SU-DHL-6 (cell line): Measurements from ENCODE around the gene LAMTOR4.
A peak's percentile ranks its signal among the peaks of the same experiment; 100 is the strongest.

ENCODE experiments used
- H2AFZ ChIP-seq: fragments of 200-600 bp; sonication (generic); 2 replicates; pipeline ENCODE4 v1.6.1; 2014; ENCODE audit warnings: low read depth, mild to moderate bottlenecking, moderate library complexity, mixed read lengths, antibody characterized with exemption, low read length; ENCODE audit not compliant: severe bottlenecking
- H3F3A ChIP-seq: fragments of 200-600 bp; shearing (Covaris generic); 2 replicates; pipeline ENCODE4 v1.6.0; 2016; ENCODE audit warnings: antibody characterized with exemption, mild to moderate bottlenecking; ENCODE audit not compliant: insufficient read depth
- H3K27ac ChIP-seq: fragments of 200-600 bp; sonication (generic); 2 replicates; pipeline ENCODE4 v1.5.1; 2016; ENCODE audit warnings: low read depth, mild to moderate bottlenecking, low read length, moderate library complexity, mixed read lengths
- H3K27me3 ChIP-seq: fragments of 200-600 bp; sonication (generic), shearing (Covaris generic); 2 replicates; pipeline ENCODE4 v1.6.0; 2014; ENCODE audit warnings: mild to moderate bottlenecking, low read length
- H3K36me3 ChIP-seq: fragments of 200-600 bp; sonication (generic); 2 replicates; pipeline ENCODE4 v1.6.1; 2014; ENCODE audit warnings: mild to moderate bottlenecking, low read length, mixed read lengths
- H3K4me2 ChIP-seq: fragments of 300-600, 200-600 bp; shearing (Covaris generic), sonication (generic); 2 replicates; pipeline ENCODE4 v1.6.0; 2014; ENCODE audit warnings: low read length, low read depth, mild to moderate bottlenecking; ENCODE audit not compliant: poor library complexity, severe bottlenecking
- H3K4me3 ChIP-seq: fragments of 200-600 bp; sonication (generic); 2 replicates; pipeline ENCODE4 v1.5.1; 2014; ENCODE audit warnings: antibody characterized with exemption, low read length, mild to moderate bottlenecking, mixed read lengths; ENCODE audit not compliant: insufficient read depth, poor library complexity, severe bottlenecking
- H3K79me2 ChIP-seq: fragments of 200-600 bp; sonication (generic); 2 replicates; pipeline ENCODE4 v1.6.1; 2014; ENCODE audit warnings: mild to moderate bottlenecking, low read length, moderate library complexity; ENCODE audit not compliant: insufficient read depth
- H3K9ac ChIP-seq: fragments of 200-600 bp; sonication (generic); 2 replicates; pipeline ENCODE4 v1.7.0; 2014; ENCODE audit warnings: mild to moderate bottlenecking, low read length
- H3K9me2 ChIP-seq: fragments of 200-600 bp; sonication (generic); replicated peaks from 2 replicates; pipeline ENCODE4 v1.6.1; 2014; ENCODE audit warnings: low read length; ENCODE audit not compliant: insufficient read depth
- H3K9me3 ChIP-seq: fragments of 200-600 bp; sonication (generic); 2 replicates; pipeline ENCODE4 v1.6.1; 2014; ENCODE audit warnings: low read length, mixed read lengths; ENCODE audit not compliant: insufficient read depth
- H4K20me1 ChIP-seq: fragments of 200-600 bp; sonication (generic); 2 replicates; pipeline ENCODE4 v1.6.1; 2014; ENCODE audit warnings: low read depth, mild to moderate bottlenecking, antibody characterized with exemption, low read length, moderate library complexity, mixed read lengths
- EZH2phosphoT487 ChIP-seq: fragments of 200-600 bp; sonication (generic), shearing (Covaris generic); conservative IDR thresholded peaks from 2 replicates; pipeline ENCODE4 v1.6.1; 2018; ENCODE audit warnings: mild to moderate bottlenecking, antibody characterized with exemption, low read length, moderate library complexity, mixed read lengths
- TF ChIP-seq, protein P1 (sequence below): fragments of 200-600 bp; sonication (generic); IDR thresholded peaks from one replicate; pipeline ENCODE4 v1.5.1; 2017; ENCODE audit warnings: antibody characterized with exemption, mild to moderate bottlenecking, low read length, moderate library complexity; ENCODE audit not compliant: insufficient read depth, poor library complexity, severe bottlenecking

LAMTOR4 gene

GRCh38 chr7:100152937-100153666, 4.4 kb downstream of the LAMTOR4 start:
- Histone ChIP-seq H3F3A (peaks cover 53% of the 10 kb centered on the region), H3K9ac (no peak overlapping the region), H3K9me2 (no peaks in the 10 kb centered on the region), H3K27me3 (no peaks in the 10 kb centered on the region), H3K27ac (peak overlapping the region; percentile 32), H3K79me2 (peaks cover 30% of the 10 kb centered on the region), H3K4me3 (no peak overlapping the region), H2AFZ (no peak overlapping the region), H3K4me2 (no peak overlapping the region), H3K36me3 (no peaks in the 10 kb centered on the region), H4K20me1 (no peaks in the 10 kb centered on the region), H3K9me3 (no peaks in the 10 kb centered on the region)
- no peak for TF ChIP-seq EZH2phosphoT487
- TF ChIP-seq, protein P1, sequence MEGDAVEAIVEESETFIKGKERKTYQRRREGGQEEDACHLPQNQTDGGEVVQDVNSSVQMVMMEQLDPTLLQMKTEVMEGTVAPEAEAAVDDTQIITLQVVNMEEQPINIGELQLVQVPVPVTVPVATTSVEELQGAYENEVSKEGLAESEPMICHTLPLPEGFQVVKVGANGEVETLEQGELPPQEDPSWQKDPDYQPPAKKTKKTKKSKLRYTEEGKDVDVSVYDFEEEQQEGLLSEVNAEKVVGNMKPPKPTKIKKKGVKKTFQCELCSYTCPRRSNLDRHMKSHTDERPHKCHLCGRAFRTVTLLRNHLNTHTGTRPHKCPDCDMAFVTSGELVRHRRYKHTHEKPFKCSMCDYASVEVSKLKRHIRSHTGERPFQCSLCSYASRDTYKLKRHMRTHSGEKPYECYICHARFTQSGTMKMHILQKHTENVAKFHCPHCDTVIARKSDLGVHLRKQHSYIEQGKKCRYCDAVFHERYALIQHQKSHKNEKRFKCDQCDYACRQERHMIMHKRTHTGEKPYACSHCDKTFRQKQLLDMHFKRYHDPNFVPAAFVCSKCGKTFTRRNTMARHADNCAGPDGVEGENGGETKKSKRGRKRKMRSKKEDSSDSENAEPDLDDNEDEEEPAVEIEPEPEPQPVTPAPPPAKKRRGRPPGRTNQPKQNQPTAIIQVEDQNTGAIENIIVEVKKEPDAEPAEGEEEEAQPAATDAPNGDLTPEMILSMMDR: no peak

- no peak overlapping the region for H3K4me3 ChIP-seq
- no peaks in the 10 kb centered on the region for H3K36me3 ChIP-seq
- H3K9me2 ChIP-seq: no peaks in the 10 kb centered on the region
- peaks cover 33% of the 10 kb centered on the region for H3K79me2 ChIP-seq
- H3K27me3 ChIP-seq: no peaks in the 10 kb centered on the region
- H3K9me3 ChIP-seq: no peaks in the 10 kb centered on the region
- H2AFZ ChIP-seq: no peak overlapping the region
- H3K9ac ChIP-seq: no peak overlapping the region
- peaks cover 53% of the 10 kb centered on the region for H3F3A ChIP-seq
- H3K27ac ChIP-seq: 0 out of 2 replicates have a peak overlapping the region, but pooled peaks have one; percentile 11
- H4K20me1 ChIP-seq: no peaks in the 10 kb centered on the region
- no peak for TF ChIP-seq EZH2phosphoT487
- TF ChIP-seq, protein P1: no peak
- no peak overlapping the region for H3K4me2 ChIP-seq
Measured at GRCh38 chr7:100153708-100154535, 5.2 kb downstream of the LAMTOR4 start.

- H3K4me3 ChIP-seq: no peak overlapping the region
- no peaks in the 10 kb centered on the region for H3K36me3 ChIP-seq
- no peak overlapping the region for H3K27ac ChIP-seq
Measured at GRCh38 chr7:100154651-100155491, 6.2 kb downstream of the LAMTOR4 start.

More at GRCh38 chr7:100154651-100155491, 6.2 kb downstream of the LAMTOR4 start:
- H3K9ac ChIP-seq: no peak overlapping the region
- no peak overlapping the region for H2AFZ ChIP-seq
- peaks cover 53% of the 10 kb centered on the region for H3F3A ChIP-seq
- H3K9me3 ChIP-seq: no peaks in the 10 kb centered on the region
- no peaks in the 10 kb centered on the region for H3K9me2 ChIP-seq
- H3K79me2 ChIP-seq: peaks cover 23% of the 10 kb centered on the region
- H4K20me1 ChIP-seq: no peaks in the 10 kb centered on the region
- no peak overlapping the region for H3K4me2 ChIP-seq
- no peaks in the 10 kb centered on the region for H3K27me3 ChIP-seq
- TF ChIP-seq EZH2phosphoT487: no peak
